WTC11 (cell line): Measurements from ENCODE around the gene GCM1. TPM values are rescaled to one million over a fixed set of nuclear protein-coding genes. Genes with fewer than 3 reads are reported as not detected.

Experiments used
- ATAC-seq: fragments of 200-7000 bp; cut with Tn5 transposase; 2 replicates; pipeline ENCODE4 v1.10.0; 2021; ENCODE audit warnings: mild to moderate bottlenecking, moderate library complexity
- CTCF ChIA-PET: fragments of 300-600 bp; sonication (Branson Sonifier 250); formaldehyde crosslinking; loops from one replicate; lab custom pipeline; 2021; ENCODE audit warnings: antibody characterized with exemption; lab: Charles Lee
- POLR2A ChIA-PET: fragments of 350-600 bp; sonication (Branson Sonifier 250); formaldehyde crosslinking; loops from one replicate; lab custom pipeline; 2021; ENCODE audit warnings: antibody characterized with exemption; lab: Charles Lee
- DNase-seq: peaks from one replicate; pipeline ENCODE4 v3.0.0; 2021; ENCODE audit warnings: low spot score
- H3K27ac Mint-ChIP-seq: 2 replicates; pipeline ENCODE4 v1.8.0; 2021; ENCODE audit warnings: mixed read lengths
- H3K27me3 Mint-ChIP-seq: 2 replicates; pipeline ENCODE4 v1.8.0; 2021; ENCODE audit warnings: low read depth, mild to moderate bottlenecking, moderate library complexity, mixed read lengths
- H3K36me3 Mint-ChIP-seq: 2 replicates; pipeline ENCODE4 v1.8.0; 2021; ENCODE audit warnings: mixed read lengths
- H3K4me1 Mint-ChIP-seq: 2 replicates; pipeline ENCODE4 v1.8.0; 2022; ENCODE audit warnings: mixed read lengths
- H3K4me3 Mint-ChIP-seq: 2 replicates; pipeline ENCODE4 v1.8.0; 2021; ENCODE audit warnings: mild to moderate bottlenecking, moderate library complexity, mixed read lengths
- H3K9me3 Mint-ChIP-seq: 2 replicates; pipeline ENCODE4 v1.8.0; 2021; ENCODE audit warnings: mixed read lengths
- ATF2 ChIP-seq: sonication (generic); formaldehyde crosslinking; IDR thresholded peaks from 2 replicates; pipeline ENCODE4 v1.8.1; 2022; ENCODE audit warnings: low read depth, missing genetic modification reagents, borderline replicate concordance
- CDX4 ChIP-seq: fragments of 250-450 bp; sonication (Bioruptor Pico); IDR thresholded peaks from 2 replicates; pipeline ENCODE4 v1.9.0; 2021; ENCODE audit warnings: moderate library complexity, mild to moderate bottlenecking, inconsistent platforms, borderline replicate concordance
- E2F1 ChIP-seq: sonication (generic); formaldehyde crosslinking; IDR thresholded peaks from 2 replicates; pipeline ENCODE4 v1.8.0; 2022; ENCODE audit warnings: mild to moderate bottlenecking, missing genetic modification reagents
- E2F4 ChIP-seq: sonication (generic); formaldehyde crosslinking; IDR thresholded peaks from 2 replicates; pipeline ENCODE4 v1.8.1; 2022; ENCODE audit warnings: low read depth, mild to moderate bottlenecking, moderate library complexity, missing genetic modification reagents, borderline replicate concordance
- E2F5 ChIP-seq: sonication (generic); formaldehyde crosslinking; IDR thresholded peaks from 2 replicates; pipeline ENCODE4 v1.8.1; 2022; ENCODE audit warnings: mild to moderate bottlenecking, moderate library complexity, missing genetic modification reagents
- ELF4 ChIP-seq: sonication (generic); formaldehyde crosslinking; IDR thresholded peaks from 2 replicates; pipeline ENCODE4 v1.8.1; 2022; ENCODE audit warnings: low read depth, mild to moderate bottlenecking, moderate library complexity, missing genetic modification reagents
- EMX1 ChIP-seq: fragments of 250-450 bp; sonication (Bioruptor Pico); IDR thresholded peaks from 2 replicates; pipeline ENCODE4 v1.8.0; 2021; ENCODE audit warnings: mild to moderate bottlenecking
- ESRRA ChIP-seq: sonication (generic); formaldehyde crosslinking; IDR thresholded peaks from 2 replicates; pipeline ENCODE4 v1.8.1; 2022; ENCODE audit warnings: mild to moderate bottlenecking, missing genetic modification reagents, borderline replicate concordance
- ETV6 ChIP-seq: sonication (generic); formaldehyde crosslinking; IDR thresholded peaks from 2 replicates; pipeline ENCODE4 v1.8.1; 2022; ENCODE audit warnings: mild to moderate bottlenecking, missing genetic modification reagents
- HMGXB4 ChIP-seq: sonication (generic); formaldehyde crosslinking; IDR thresholded peaks from 2 replicates; pipeline ENCODE4 v1.8.1; 2023; ENCODE audit warnings: mild to moderate bottlenecking, moderate library complexity, missing genetic modification reagents
- IRF2 ChIP-seq: sonication (generic); formaldehyde crosslinking; IDR thresholded peaks from 2 replicates; pipeline ENCODE4 v1.8.0; 2022; ENCODE audit warnings: low read depth, missing genetic modification reagents, borderline replicate concordance
- KAT7 ChIP-seq: sonication (generic); formaldehyde crosslinking; IDR thresholded peaks from 2 replicates; pipeline ENCODE4 v1.8.1; 2023; ENCODE audit warnings: missing genetic modification reagents, mild to moderate bottlenecking, borderline replicate concordance
- MAX ChIP-seq: sonication (generic); formaldehyde crosslinking; IDR thresholded peaks from 2 replicates; pipeline ENCODE4 v1.8.0; 2022; ENCODE audit warnings: mild to moderate bottlenecking, missing genetic modification reagents
- NR3C1 ChIP-seq: sonication (generic); formaldehyde crosslinking; conservative IDR thresholded peaks from 2 replicates; pipeline ENCODE4 v1.8.1; 2023; ENCODE audit warnings: low read depth, mild to moderate bottlenecking, missing genetic modification reagents
- SOX15 ChIP-seq: fragments of 250-450 bp; sonication (Bioruptor Pico); IDR thresholded peaks from 2 replicates; pipeline ENCODE4 v1.9.0; 2021; ENCODE audit warnings: mild to moderate bottlenecking
- SP1 ChIP-seq: sonication (generic); formaldehyde crosslinking; conservative IDR thresholded peaks from 2 replicates; pipeline ENCODE4 v1.8.1; 2022; ENCODE audit warnings: missing genetic modification reagents
- TP53 ChIP-seq: sonication (generic); formaldehyde crosslinking; IDR thresholded peaks from 2 replicates; pipeline ENCODE4 v1.8.1; 2023; ENCODE audit warnings: mild to moderate bottlenecking, missing genetic modification reagents
- ZNF138 ChIP-seq: sonication (generic); formaldehyde crosslinking; conservative IDR thresholded peaks from 2 replicates; pipeline ENCODE4 v1.8.1; 2022; ENCODE audit warnings: mild to moderate bottlenecking, moderate library complexity, missing genetic modification reagents
- ZNF232 ChIP-seq: sonication (generic); formaldehyde crosslinking; IDR thresholded peaks from 2 replicates; pipeline ENCODE4 v1.8.0; 2022; ENCODE audit warnings: mild to moderate bottlenecking, missing genetic modification reagents
- ZNF423 ChIP-seq: fragments of 250-450 bp; sonication (Bioruptor Pico); IDR thresholded peaks from 2 replicates; pipeline ENCODE4 v2.1.2; 2022; ENCODE audit warnings: mild to moderate bottlenecking, moderate library complexity
- ZNF671 ChIP-seq: fragments of 250-450 bp; sonication (Bioruptor Pico); IDR thresholded peaks from 2 replicates; pipeline ENCODE4 v1.8.0; 2021; ENCODE audit warnings: mild to moderate bottlenecking
- total RNA-seq: library from RNA; stranded (reverse); gene quantifications from 3 replicates; pipeline ENCODE4 v1.2.3, GENCODE V29; 2021

Gene GCM1
- total RNA-seq, 1 experiment from 2014 or later = 0.09 TPM

- TF ChIP-seq E2F1 (CRISPR knock-in tag) = no peak
- no peak for TF ChIP-seq IRF2 (CRISPR knock-in tag)
- no peak for TF ChIP-seq NR3C1 (CRISPR knock-in tag)
- TF ChIP-seq ZNF423 (CRISPR knock-in tag) = no peak
- TF ChIP-seq, all 79 proteins: peak for 0
These were observed 32.9 kb downstream of the GCM1 start (continued) for GRCh38 chr6:53115741-53116140.

- Mint-ChIP-seq H3K9me3 (peaks cover 19% of the 10 kb centered on the region), H3K27ac (no peak overlapping the region), H3K36me3 (peaks cover 6% of the 10 kb centered on the region), H3K4me1 (peaks cover 21% of the 10 kb centered on the region), H3K27me3 (no peaks in the 10 kb centered on the region; the same call in 1 of the 2 replicates)
- POLR2A ChIA-PET = interaction anchor here (0.8 kb wide), 1 partner anchor 73 kb away, joined by 5 read pairs; no protein-coding TSS in a partner anchor
- CTCF ChIA-PET = no interaction called here
- no peak for TF ChIP-seq SP1 (CRISPR knock-in tag)
- TF ChIP-seq EMX1 (CRISPR knock-in tag) = no peak
- no peak for TF ChIP-seq ZNF138
- TF ChIP-seq SOX15 = no peak
- TF ChIP-seq ETV6 = no peak
- TF ChIP-seq ESRRA = no peak
- TF ChIP-seq, all 79 proteins: peak for 0
- no peak overlapping the region for H3K4me3 Mint-ChIP-seq
- ATAC-seq (no peak), DNase-seq (no peak)
These were observed 33.5 kb downstream of the GCM1 start for GRCh38 chr6:53115113-53115512.

GRCh38 chr6:53113742-53114141, 34.9 kb downstream of the GCM1 start:
- peaks cover 6% of the 10 kb centered on the region for H3K36me3 Mint-ChIP-seq
- no peak overlapping the region for H3K4me3 Mint-ChIP-seq
- H3K9me3 Mint-ChIP-seq = peaks cover 19% of the 10 kb centered on the region
- no peaks in the 10 kb centered on the region; the same call in 1 of the 2 replicates for H3K27me3 Mint-ChIP-seq
- DNase-seq (no peak), ATAC-seq (no peak)
- no peak overlapping the region for H3K27ac Mint-ChIP-seq
- ChIA-PET POLR2A (no interaction called here), CTCF (interaction anchor here (1.4 to 1.7 kb wide), 3 partner anchors 10 to 379 kb away, joined by 3 to 4 read pairs (median 4); no protein-coding TSS in a partner anchor)
- peaks cover 7% of the 10 kb centered on the region for H3K4me1 Mint-ChIP-seq
- TF ChIP-seq TP53 (no peak), ZNF671 (no peak), MAX (no peak), ZNF232 (CRISPR knock-in tag) (no peak), HMGXB4 (no peak), ELF4 (no peak), E2F4 (CRISPR knock-in tag) (no peak), E2F1 (CRISPR knock-in tag) (no peak), ATF2 (CRISPR knock-in tag) (no peak), KAT7 (CRISPR knock-in tag) (no peak), E2F5 (CRISPR knock-in tag) (no peak), CDX4 (CRISPR knock-in tag) (no peak)
